Epithelial cell of alveolus of lung (primary cell): ENCODE data around the gene CCDC73. TPM values are rescaled to one million over a fixed set of nuclear protein-coding genes. Genes with fewer than 3 reads are reported as not detected.

ENCODE experiments used
- total RNA-seq: library from RNA; depleted of rRNA; stranded (reverse); fragments of >200 nt; gene quantifications from 2 replicates; pipeline ENCODE4 v1.2.1, GENCODE V29; 2015

Gene CCDC73
- not detected in 2 replicates for total RNA-seq

GRCh38 chr11:32794439-32794838, at the start of gene CCDC73:
Gene CCDC73 (minus strand): TSS chr11:32794662. CDS start chr11:32760243, 34,419 bp downstream.

GRCh38 chr11:32829680-32830412, 35.4 kb upstream of the CCDC73 start, which contains the start of gene PRRG4:
Gene PRRG4 (plus strand): TSS chr11:32829927. CDS start chr11:32830530, 603 bp downstream.

GRCh38 chr11:32583459-32584271, 210.8 kb downstream of the CCDC73 start, which contains the start of gene EIF3M:
Gene EIF3M (plus strand): TSS chr11:32583831. CDS start chr11:32583888, 57 bp downstream.

Other genes starting within 250 kb of the CCDC73 start
- gene EIF3M, start 210.8 kb downstream of the CCDC73 start, total RNA-seq = 528 and 544 TPM in 2 replicates
- gene PRRG4, start 35.3 kb upstream of the CCDC73 start, total RNA-seq = 0.13 TPM in 1 of 2 replicates, not detected in the other
- gene QSER1, start 98.1 kb upstream of the CCDC73 start, total RNA-seq = 17.8 and 23.6 TPM in 2 replicates
- 4.7 and 5.7 TPM in 2 replicates for gene DEPDC7, start 221.2 kb upstream of the CCDC73 start, total RNA-seq
- 13.1 and 21.3 TPM in 2 replicates for gene TCP11L1, start 244.9 kb upstream of the CCDC73 start, total RNA-seq